Peyer's patch (tissue), 4 donors: Measurements from ENCODE around the gene RFX3.

Source experiments
- CTCF ChIP-seq, 6 experiments: fragments of 450-650 bp in 4 of 6; fragments of 200-600 bp in 2 of 6; sonication (generic) in 1 of 6; IDR thresholded peaks; one replicate each; pipeline ENCODE4 v1.5.1; 2017 to 2019; ENCODE audit warnings: antibody characterized with exemption in 6 of 6, mild to moderate bottlenecking in 3 of 6, moderate library complexity in 1 of 6
- POLR2A ChIP-seq, 2 donors: fragments of 450-650 bp; IDR thresholded peaks; one replicate each; pipeline ENCODE4 v1.5.1; 2017; ENCODE audit warnings: antibody characterized with exemption in 2 of 2, mild to moderate bottlenecking in 2 of 2, moderate library complexity in 2 of 2

GRCh38 chr9:3238236-3238635 is 287.6 kb downstream of the RFX3 start:
- TF ChIP-seq POLR2A (IDR thresholded peaks at IDR 0.05) = no peak
- TF ChIP-seq CTCF (IDR thresholded peaks at IDR 0.05) = no peak
